Natural killer cell (primary cell): ENCODE measurements around the gene SELENON. TPM values are rescaled to one million over a fixed set of nuclear protein-coding genes. Genes with fewer than 3 reads are reported as not detected.

Source experiments
- ATAC-seq, 3 donors: fragments of 150-1000 bp in 2 of 3; fragments of 200-7000 bp in 1 of 3; cut with Tn5 transposase; 1 replicate in 1 of 3; 2 replicates in 2 of 3; pipeline ENCODE4 v1.10.0; 2021; ENCODE audit warnings: mild to moderate bottlenecking in 2 of 3, moderate library complexity in 2 of 3
- DNase-seq, 2 donors: peaks; one replicate each; pipeline versions ENCODE4 v3.0.0 to v3.0.0-alpha.2; 2013 to 2021; ENCODE audit warnings: mixed read lengths in 1 of 2
- H3K27ac ChIP-seq: one replicate; pipeline ENCODE4 v1.5.1; 2013; ENCODE audit warnings: mild to moderate bottlenecking, low read length
- H3K27me3 ChIP-seq: one replicate; pipeline ENCODE4 v1.6.1; 2013; ENCODE audit warnings: low read length; ENCODE audit not compliant: control insufficient read depth, insufficient read depth
- H3K36me3 ChIP-seq: one replicate; pipeline ENCODE4 v1.6.1; 2013; ENCODE audit warnings: low read length; ENCODE audit not compliant: control insufficient read depth, insufficient read depth
- H3K4me1 ChIP-seq: one replicate; pipeline ENCODE4 v1.6.1; 2013; ENCODE audit warnings: low read length; ENCODE audit not compliant: control insufficient read depth, insufficient read depth
- H3K4me3 ChIP-seq: one replicate; pipeline ENCODE4 v1.5.1; 2013; ENCODE audit warnings: low read length
- H3K9me3 ChIP-seq: one replicate; pipeline ENCODE4 v1.6.1; 2013; ENCODE audit warnings: low read length; ENCODE audit not compliant: control insufficient read depth, insufficient read depth
- H3K27ac Mint-ChIP-seq, 2 donors: one replicate each; pipeline ENCODE4 v1.8.0; 2022; ENCODE audit warnings: mild to moderate bottlenecking in 2 of 2, mixed read lengths in 2 of 2, moderate library complexity in 1 of 2
- H3K27me3 Mint-ChIP-seq, 2 donors: one replicate each; pipeline ENCODE4 v1.8.0; 2022; ENCODE audit warnings: low read depth in 2 of 2, mixed read lengths in 2 of 2
- H3K36me3 Mint-ChIP-seq: one replicate; pipeline ENCODE4 v1.8.0; 2022; ENCODE audit warnings: mixed read lengths
- H3K4me1 Mint-ChIP-seq, 2 donors: one replicate each; pipeline ENCODE4 v1.8.0; 2022; ENCODE audit warnings: mixed read lengths in 2 of 2
- H3K4me3 Mint-ChIP-seq: one replicate; pipeline ENCODE4 v1.8.0; 2022; ENCODE audit warnings: mild to moderate bottlenecking, moderate library complexity, mixed read lengths
- H3K9me3 Mint-ChIP-seq, 2 donors: one replicate each; pipeline ENCODE4 v1.8.0; 2022; ENCODE audit warnings: mixed read lengths in 2 of 2
- WGBS: methylation state at CpG from one replicate; pipeline ENCODE4 v1.1.7; 2013; ENCODE audit warnings: missing lambda C conversion rate; ENCODE audit not compliant: insufficient coverage; 5-methylcytosine and 5-hydroxymethylcytosine counted together
- intact Hi-C: fragments of 100-400 bp; cut with micrococcal nuclease; formaldehyde crosslinking; loops from one replicate; pipeline ENCODE4 v1.14.2; 2022
- total RNA-seq, 4 donors: library from RNA; stranded (reverse); fragments of 120-200 nt in 1 of 4; gene quantifications; one replicate each; pipeline versions ENCODE4 v1.2.3 to v1.2.4, GENCODE V29; 2013 to 2022
- TF ChIP-seq, protein P1 (sequence below): fragments of 200-600 bp; IDR thresholded peaks from one replicate; pipeline ENCODE4 v1.8.0; 2022; ENCODE audit warnings: antibody characterized with exemption

SELENON gene
- total RNA-seq, 3 donors from 2014 or later (not counting 1 experiment from before 2014, with no cell fraction given) = 9.7 to 16.4 (median 11.1) TPM

DNA sequence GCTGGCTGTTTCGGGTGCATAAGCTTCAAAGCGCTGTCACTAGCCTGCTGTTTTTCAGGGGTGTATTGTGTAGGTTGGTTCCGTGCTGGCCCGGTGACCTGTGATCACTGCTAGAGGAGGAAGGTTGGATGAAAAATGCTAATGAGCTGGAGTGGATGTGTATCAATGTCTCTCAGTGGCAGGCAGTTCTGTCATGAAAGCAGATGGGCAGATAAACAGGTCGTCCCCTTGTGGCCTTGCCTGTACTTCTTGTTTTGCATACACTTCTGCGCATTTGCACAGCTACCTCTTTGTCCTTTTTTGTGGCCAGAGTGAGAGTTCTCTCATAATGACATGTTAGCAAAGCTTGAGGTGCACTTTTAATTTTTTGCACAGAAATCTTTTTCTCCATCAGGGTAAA, 2.9 kb downstream of the SELENON start:
- H3K4me1 Mint-ChIP-seq = peaks cover 0 to 13% of the 10 kb centered on the region in 2 donors
- ATAC-seq = no peak
- Histone ChIP-seq H3K4me1 (peaks cover 18% of the 10 kb centered on the region), H3K27ac (no peak overlapping the region), H3K9me3 (no peaks in the 10 kb centered on the region), H3K4me3 (no peak overlapping the region), H3K27me3 (no peaks in the 10 kb centered on the region), H3K36me3 (no peaks in the 10 kb centered on the region)
- no peaks in the 10 kb centered on the region for H3K36me3 Mint-ChIP-seq
- H3K27ac Mint-ChIP-seq = no peak overlapping the region
- peak in 1 of 2 donors; percentile 32 for DNase-seq
- intact Hi-C loops = no loop called here
- H3K27me3 Mint-ChIP-seq = peaks cover 0 to 3% of the 10 kb centered on the region in 2 donors
- TF ChIP-seq, protein P1, sequence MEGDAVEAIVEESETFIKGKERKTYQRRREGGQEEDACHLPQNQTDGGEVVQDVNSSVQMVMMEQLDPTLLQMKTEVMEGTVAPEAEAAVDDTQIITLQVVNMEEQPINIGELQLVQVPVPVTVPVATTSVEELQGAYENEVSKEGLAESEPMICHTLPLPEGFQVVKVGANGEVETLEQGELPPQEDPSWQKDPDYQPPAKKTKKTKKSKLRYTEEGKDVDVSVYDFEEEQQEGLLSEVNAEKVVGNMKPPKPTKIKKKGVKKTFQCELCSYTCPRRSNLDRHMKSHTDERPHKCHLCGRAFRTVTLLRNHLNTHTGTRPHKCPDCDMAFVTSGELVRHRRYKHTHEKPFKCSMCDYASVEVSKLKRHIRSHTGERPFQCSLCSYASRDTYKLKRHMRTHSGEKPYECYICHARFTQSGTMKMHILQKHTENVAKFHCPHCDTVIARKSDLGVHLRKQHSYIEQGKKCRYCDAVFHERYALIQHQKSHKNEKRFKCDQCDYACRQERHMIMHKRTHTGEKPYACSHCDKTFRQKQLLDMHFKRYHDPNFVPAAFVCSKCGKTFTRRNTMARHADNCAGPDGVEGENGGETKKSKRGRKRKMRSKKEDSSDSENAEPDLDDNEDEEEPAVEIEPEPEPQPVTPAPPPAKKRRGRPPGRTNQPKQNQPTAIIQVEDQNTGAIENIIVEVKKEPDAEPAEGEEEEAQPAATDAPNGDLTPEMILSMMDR = no peak
- 63% methylated on average over 6 of the region's 6 CpGs for WGBS
- no peaks in the 10 kb centered on the region for H3K9me3 Mint-ChIP-seq
- no peak overlapping the region for H3K4me3 Mint-ChIP-seq

DNA sequence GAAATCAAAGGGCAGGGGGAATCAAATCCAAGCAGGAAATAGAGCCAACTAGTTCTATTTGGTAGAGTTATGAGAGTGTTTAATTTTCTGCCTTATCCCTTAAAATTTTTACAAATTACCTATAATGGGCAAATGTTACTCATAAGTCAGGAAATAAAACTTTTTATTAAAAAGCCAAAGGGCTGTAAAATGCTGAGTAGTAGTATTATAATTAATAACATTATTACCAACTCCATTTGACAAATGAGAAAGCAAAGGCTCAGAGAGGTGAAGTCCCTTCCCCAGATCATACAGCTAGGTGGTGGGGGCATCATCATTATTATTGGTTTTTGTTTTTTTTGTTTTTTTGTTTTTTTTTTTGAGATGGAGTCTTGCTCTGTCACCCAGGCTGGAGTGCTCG, 3.4 kb downstream of the SELENON start:
- Mint-ChIP-seq H3K4me3 (no peak overlapping the region), H3K9me3 (no peaks in the 10 kb centered on the region), H3K27me3 (peaks cover 0 to 3% of the 10 kb centered on the region in 2 donors), H3K36me3 (no peaks in the 10 kb centered on the region), H3K27ac (no peak overlapping the region), H3K4me1 (peaks cover 0 to 13% of the 10 kb centered on the region in 2 donors)
- Histone ChIP-seq H3K9me3 (no peaks in the 10 kb centered on the region), H3K36me3 (no peaks in the 10 kb centered on the region), H3K27ac (no peak overlapping the region), H3K4me3 (no peak overlapping the region), H3K27me3 (no peaks in the 10 kb centered on the region), H3K4me1 (peaks cover 18% of the 10 kb centered on the region)
- TF ChIP-seq, protein P1 = no peak
- WGBS = 93% methylated on average over 1 of the region's 1 CpG
- ATAC-seq (no peak), DNase-seq (no peak)
- intact Hi-C loops = no loop called here

DNA sequence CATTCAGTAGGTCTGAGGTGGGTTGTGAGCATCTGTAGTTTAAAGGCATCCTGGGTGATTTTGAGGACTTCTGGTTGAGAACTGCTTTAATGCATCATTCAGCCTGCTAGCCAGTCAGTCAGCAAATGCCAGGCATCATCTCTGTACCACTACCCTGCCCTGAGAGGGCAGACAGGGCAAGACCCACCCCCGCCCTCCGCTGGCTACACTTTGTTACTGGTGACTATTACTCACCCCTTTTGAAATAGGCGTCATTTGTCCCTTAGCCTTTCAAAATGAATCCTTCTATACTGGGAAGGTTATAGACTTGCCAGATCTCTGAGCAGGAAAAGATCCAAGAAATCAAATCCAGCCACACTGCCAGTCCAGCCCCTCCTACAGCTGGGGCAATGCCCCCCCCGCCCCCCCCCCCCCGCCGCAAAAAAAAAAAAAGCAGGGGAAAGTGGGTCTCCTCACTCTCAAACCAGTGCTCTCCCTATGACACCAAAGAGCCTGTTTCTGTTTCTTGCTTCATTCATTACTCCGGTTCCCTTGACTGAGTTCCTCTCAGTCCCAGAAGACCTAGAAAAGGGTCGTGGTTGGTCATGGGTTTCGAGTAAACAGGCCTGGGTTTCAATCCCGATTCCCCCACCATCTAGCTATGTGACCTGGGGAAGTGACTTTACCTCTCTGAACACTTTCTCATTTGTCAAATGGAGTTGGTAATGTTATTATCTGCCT, 4.4 kb downstream of the SELENON start:
- TF ChIP-seq, protein P1 = no peak
- Mint-ChIP-seq H3K9me3 (no peaks in the 10 kb centered on the region), H3K4me1 (peaks cover 0 to 12% of the 10 kb centered on the region in 2 donors), H3K4me3 (no peak overlapping the region), H3K27me3 (peaks cover 0 to 3% of the 10 kb centered on the region in 2 donors), H3K36me3 (no peaks in the 10 kb centered on the region), H3K27ac (no peak overlapping the region)
- ATAC-seq (no peak), DNase-seq (no peak)
- intact Hi-C loops = no loop called here
- Histone ChIP-seq H3K9me3 (no peaks in the 10 kb centered on the region), H3K4me3 (no peak overlapping the region), H3K27ac (no peak overlapping the region), H3K4me1 (peaks cover 15% of the 10 kb centered on the region), H3K27me3 (no peaks in the 10 kb centered on the region), H3K36me3 (no peaks in the 10 kb centered on the region)
- WGBS = 63% methylated on average over 6 of the region's 10 CpGs
